SK-N-MC (cell line): ENCODE results near the gene AAMP.

Experiments used
- EZH2 ChIP-seq: fragments of 200-600 bp; sonication (generic); IDR thresholded peaks from one replicate; pipeline ENCODE4 v1.6.1; 2017; ENCODE audit warnings: antibody characterized with exemption
- POLR2AphosphoS5 ChIP-seq: IDR thresholded peaks from 2 replicates; pipeline ENCODE4 v1.6.1; 2012; ENCODE audit warnings: mild to moderate bottlenecking, low read depth, low read length, borderline replicate concordance

DNA sequence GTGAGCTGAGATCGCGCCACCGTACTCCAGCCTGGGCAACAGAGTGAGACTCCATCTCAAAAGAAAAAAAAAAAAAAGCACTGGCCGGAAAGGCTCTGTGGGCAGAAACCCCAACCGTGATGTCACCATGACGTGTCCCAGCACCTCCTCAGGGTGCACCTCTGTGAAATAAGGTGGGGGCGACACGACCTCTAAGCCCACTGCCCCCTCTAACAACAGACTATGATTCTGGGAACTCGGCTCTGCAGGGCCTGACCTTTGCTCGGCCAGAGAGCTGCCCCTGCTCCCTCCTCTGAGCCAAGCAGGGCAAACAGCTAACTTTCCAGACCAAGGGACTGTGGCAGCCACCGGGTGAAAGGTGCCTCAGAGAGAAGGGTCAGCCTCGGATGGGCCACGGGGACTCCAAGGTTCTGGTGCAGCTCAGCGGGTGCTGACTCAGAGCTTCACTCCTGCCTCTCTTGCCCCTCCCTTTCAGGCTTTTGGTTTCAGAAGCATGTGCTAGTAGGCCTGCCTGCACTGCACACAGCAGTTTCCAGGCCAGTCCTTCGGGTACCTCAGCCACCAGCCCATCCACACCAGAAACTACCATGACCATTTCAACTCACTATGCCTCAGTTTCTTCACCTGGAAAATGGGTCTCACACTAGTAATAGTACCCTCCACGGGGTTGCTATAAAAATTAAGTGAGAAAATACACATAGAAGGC lies 14.3 kb upstream of the AAMP start:
- no peak for TF ChIP-seq POLR2AphosphoS5
- no peak for TF ChIP-seq EZH2
